ENCODE data around the gene CCDC17. TPM values are rescaled to one million over a fixed set of nuclear protein-coding genes. Genes with fewer than 3 reads are reported as not detected.

CCDC17 gene
- total RNA-seq, 1 donor = 0.72 TPM

- H3K9me3 ChIP-seq (ENCODE audit: low read depth, low read length) = no peaks in the 10 kb centered on the region
- H3K4me2 ChIP-seq (ENCODE audit: insufficient read depth, low read length) = peak overlapping the region; percentile 100
- H3K27me3 ChIP-seq (ENCODE audit: insufficient read depth, low read length) = no peaks in the 10 kb centered on the region
- no peak for TF ChIP-seq CTCF (IDR thresholded peaks at IDR 0.05; ENCODE audit: extremely low read depth, low read depth, low read length)
- peak overlapping the region; percentile 100 for H2AFZ ChIP-seq (ENCODE audit: low read length)
- H3K36me3 ChIP-seq (ENCODE audit: insufficient read depth, low read length) = peaks cover 2% of the 10 kb centered on the region
- H4K20me1 ChIP-seq (ENCODE audit: insufficient read depth, low read length) = peaks cover 12% of the 10 kb centered on the region
- H3K4me1 ChIP-seq (ENCODE audit: insufficient read depth, low read length) = peaks cover 16% of the 10 kb centered on the region
- H3K4me3 ChIP-seq (ENCODE audit: insufficient read depth, low read length) = peak overlapping the region; percentile 100
- DNase-seq (ENCODE audit: insufficient read length, low spot score, missing footprints) = peak; percentile 96
- peaks cover 49% of the 10 kb centered on the region for H3K79me2 ChIP-seq (ENCODE audit: insufficient read depth, low read length)
- peak overlapping the region; percentile 91 for H3K27ac ChIP-seq (ENCODE audit: low read depth, low read length)
Observed at GRCh38 chr1:45584351-45585109, 39.3 kb downstream of the CCDC17 start.

GRCh38 chr1:45583666-45584350 is 40.0 kb downstream of the CCDC17 start, which contains the start of gene NASP:
Gene NASP (plus strand): TSS chr1:45584041. CDS start chr1:45584147, 106 bp downstream.
- no peaks in the 10 kb centered on the region for H3K9me3 ChIP-seq (ENCODE audit: low read depth, low read length)

GRCh38 chr1:45583264-45583665 is 40.6 kb downstream of the CCDC17 start:
- Histone ChIP-seq H3K4me3 (ENCODE audit: insufficient read depth, low read length) (peak overlapping the region; percentile 100), H3K27me3 (ENCODE audit: insufficient read depth, low read length) (no peaks in the 10 kb centered on the region), H3K36me3 (ENCODE audit: insufficient read depth, low read length) (no peaks in the 10 kb centered on the region), H2AFZ (ENCODE audit: low read length) (peak overlapping the region; percentile 100), H3K4me2 (ENCODE audit: insufficient read depth, low read length) (peak overlapping the region; percentile 100), H3K4me1 (ENCODE audit: insufficient read depth, low read length) (peaks cover 16% of the 10 kb centered on the region), H3K79me2 (ENCODE audit: insufficient read depth, low read length) (peaks cover 36% of the 10 kb centered on the region), H3K9me3 (ENCODE audit: low read depth, low read length) (no peaks in the 10 kb centered on the region), H3K27ac (ENCODE audit: low read depth, low read length) (peak overlapping the region; percentile 91), H4K20me1 (ENCODE audit: insufficient read depth, low read length) (peaks cover 12% of the 10 kb centered on the region)
- peak; percentile 99 for DNase-seq (ENCODE audit: insufficient read length, low spot score, missing footprints)
- TF ChIP-seq CTCF (IDR thresholded peaks at IDR 0.05; ENCODE audit: extremely low read depth, low read depth, low read length) = no peak

More at GRCh38 chr1:45583666-45584350, 40.0 kb downstream of the CCDC17 start, which contains the start of gene NASP:
- Histone ChIP-seq H4K20me1 (ENCODE audit: insufficient read depth, low read length) (peaks cover 12% of the 10 kb centered on the region), H3K4me2 (ENCODE audit: insufficient read depth, low read length) (peak within 1 kb of the TSS; percentile 100), H3K27ac (ENCODE audit: low read depth, low read length) (peak within 1 kb of the TSS; percentile 91), H3K36me3 (ENCODE audit: insufficient read depth, low read length) (no peaks in the 10 kb centered on the region), H3K4me1 (ENCODE audit: insufficient read depth, low read length) (peaks cover 16% of the 10 kb centered on the region), H3K79me2 (ENCODE audit: insufficient read depth, low read length) (peaks cover 42% of the 10 kb centered on the region), H3K4me3 (ENCODE audit: insufficient read depth, low read length) (peak within 1 kb of the TSS; percentile 100), H3K27me3 (ENCODE audit: insufficient read depth, low read length) (no peaks in the 10 kb centered on the region), H2AFZ (ENCODE audit: low read length) (peak within 1 kb of the TSS; percentile 100)
- peak; percentile 94 for DNase-seq (ENCODE audit: insufficient read length, low spot score, missing footprints)
- TF ChIP-seq CTCF (IDR thresholded peaks at IDR 0.05; ENCODE audit: extremely low read depth, low read depth, low read length) = no peak

- no peak for TF ChIP-seq CTCF (IDR thresholded peaks at IDR 0.05; ENCODE audit: extremely low read depth, low read depth, low read length)
- Histone ChIP-seq H3K27me3 (ENCODE audit: insufficient read depth, low read length) (no peaks in the 10 kb centered on the region), H3K9me3 (ENCODE audit: low read depth, low read length) (no peaks in the 10 kb centered on the region), H3K36me3 (ENCODE audit: insufficient read depth, low read length) (peaks cover 13% of the 10 kb centered on the region), H3K79me2 (ENCODE audit: insufficient read depth, low read length) (no peaks in the 10 kb centered on the region), H2AFZ (ENCODE audit: low read length) (no peak overlapping the region), H3K27ac (ENCODE audit: low read depth, low read length) (no peak overlapping the region), H4K20me1 (ENCODE audit: insufficient read depth, low read length) (no peaks in the 10 kb centered on the region), H3K4me2 (ENCODE audit: insufficient read depth, low read length) (no peak overlapping the region), H3K4me3 (ENCODE audit: insufficient read depth, low read length) (no peak overlapping the region), H3K4me1 (ENCODE audit: insufficient read depth, low read length) (no peaks in the 10 kb centered on the region)
- DNase-seq (ENCODE audit: insufficient read length, low spot score, missing footprints) = no peak
Observed at GRCh38 chr1:45574105-45574626, 49.7 kb downstream of the CCDC17 start.
